A673 (cell line): ENCODE data around the gene NOP56.

Source experiments
- CTCF ChIP-seq: fragments of 300-800, 200-600 bp; sonication (generic); conservative IDR thresholded peaks from 2 replicates; pipeline ENCODE4 v1.5.1; 2017; ENCODE audit warnings: low read depth, mild to moderate bottlenecking, antibody characterized with exemption, low read length, moderate library complexity, mixed read lengths
- EZH2 ChIP-seq: fragments of 200-600 bp; sonication (generic); IDR thresholded peaks from 2 replicates; pipeline ENCODE4 v1.6.1; 2017; ENCODE audit warnings: borderline replicate concordance, low read depth, mild to moderate bottlenecking, mixed read lengths, antibody characterized with exemption, low read length; ENCODE audit not compliant: poor library complexity, severe bottlenecking

- no peak for TF ChIP-seq CTCF
- TF ChIP-seq EZH2 = no peak
Observed at GRCh38 chr20:2656471-2657117, 4.2 kb downstream of the NOP56 start.
